Heart left ventricle (tissue), 16 donors: ENCODE results near the gene HNF1A. TPM values are rescaled to one million over a fixed set of nuclear protein-coding genes. Genes with fewer than 3 reads are reported as not detected.

Experiments
- ATAC-seq, 4 donors: fragments of 200-7000 bp; cut with Tn5 transposase; one replicate each; pipeline ENCODE4 v1.9.1; 2020 to 2022; ENCODE audit warnings: moderate library complexity in 4 of 4, mild to moderate bottlenecking in 3 of 4, moderate number of reproducible peaks in 1 of 4
- DNase-seq, 5 donors: peaks; one replicate each; pipeline ENCODE4 v3.0.0-alpha.2; 2020
- H3K27ac ChIP-seq, 12 donors: fragments of 200-600 bp; sonication (generic) in 4 of 12; one replicate each; pipeline versions ENCODE4 v1.5.0 to v1.8.0; 2016 to 2022; ENCODE audit warnings: mild to moderate bottlenecking in 2 of 12
- H3K27me3 ChIP-seq, 9 donors: fragments of 200-600 bp; sonication (generic) in 2 of 9; one replicate each; pipeline versions ENCODE4 v1.5.1 to v1.8.0; 2016 to 2022; ENCODE audit warnings: mild to moderate bottlenecking in 3 of 9
- H3K36me3 ChIP-seq, 9 donors: fragments of 200-600 bp; sonication (generic) in 2 of 9; one replicate each; pipeline versions ENCODE4 v1.5.0 to v1.8.0; 2018 to 2022; ENCODE audit warnings: mild to moderate bottlenecking in 2 of 9
- H3K4me1 ChIP-seq, 12 donors: fragments of 200-600 bp; sonication (generic) in 4 of 12; one replicate each; pipeline versions ENCODE4 v1.5.0 to v1.8.0; 2016 to 2022; ENCODE audit warnings: mild to moderate bottlenecking in 3 of 12
- H3K4me3 ChIP-seq, 12 donors: fragments of 200-600 bp; sonication (generic) in 4 of 12; one replicate each; pipeline versions ENCODE4 v1.5.0 to v1.8.0; 2017 to 2022; ENCODE audit warnings: mild to moderate bottlenecking in 9 of 12, moderate library complexity in 4 of 12
- H3K9me3 ChIP-seq, 12 donors: fragments of 200-600 bp; sonication (generic) in 4 of 12; one replicate each; pipeline versions ENCODE4 v1.5.0 to v1.8.0; 2016 to 2022; ENCODE audit warnings: mild to moderate bottlenecking in 1 of 12
- CTCF ChIP-seq, 12 donors: fragments of 200-600 bp; sonication (generic) in 4 of 12; IDR thresholded peaks; one replicate each; pipeline versions ENCODE4 v1.5.0 to v1.8.0; 2018 to 2022; ENCODE audit warnings: antibody characterized with exemption in 12 of 12, mild to moderate bottlenecking in 5 of 12
- POLR2A ChIP-seq, 2 donors: fragments of 450-650 bp; IDR thresholded peaks; one replicate each; pipeline ENCODE4 v1.6.1; 2017; ENCODE audit warnings: antibody characterized with exemption in 2 of 2, mild to moderate bottlenecking in 2 of 2, moderate library complexity in 2 of 2
- WGBS, 4 donors: extraction: QIAGEN DNeasy Blood & Tissue Kit in 2 of 4; methylation state at CpG; one replicate each; pipeline versions ENCODE4 v1.1.5 to v1.1.7; 2013 to 2018; 5-methylcytosine and 5-hydroxymethylcytosine counted together
- intact Hi-C, 10 donors: fragments of 100-400 bp; cut with DNase I; formaldehyde crosslinking; loops; one replicate each; pipeline versions ENCODE4 v1.11.1 to v1.14.2; 2022
- polyA plus RNA-seq, 2 donors: library from polyadenylated mRNA; stranded (reverse); fragments of 200-250 nt; gene quantifications; one replicate each; pipeline ENCODE4 v1.2.3, GENCODE V29; 2013
- total RNA-seq, 9 donors: library from RNA; depleted of rRNA in 2 of 9; stranded (reverse); fragments of >200 nt in 2 of 9; fragmentation: NEBNext Ultra II Directional in 3 of 9; extraction: Animal tissue kit (Norgen Biotek cat#: 25700) in 3 of 9; gene quantifications; one replicate each; pipeline versions ENCODE4 v1.1.0 to v1.2.4, GENCODE V29; 2016 to 2023
- donor health status: ischemic (EF 13 %, LVEDD 7.1; RV severe dilation, severe dysfunction).
- donor health status: healthy with polysubstance abuse.
- donor health status: DM: no; HTN: yes; CAD: no.
- donor health status: DM: no; HTN: no; CAD: no.
- donor health status: ischemic (EF 25% LVEDD 6.9; RV normal size, moderate dysfunction).
- donor health status: ischemic (EF 25% LVEDD 5.7; RV mildly dilated, moderate dysfunction).
- donor health status: healthy.
- donor health status: DM: yes; HTN: yes; CAD: no.
- donor health status: ischemic (EF 35%, LVEDD 5.7; RV mildly dilated, moderate dysfunction).
- donor health status: nonischemic (EF 11% LVEDD 7.7; RV severe dilation, severe dysfunction).
- donor health status: DM: yes; HTN: yes; CAD: no.
- donor health status: PGD.
- donor health status: ischemic (EF 29% LVEDD 5.4; RV normal size, mild dysfunction).
- donor health status: nonischemic (EF 23%, LVEDD 6.1; RV moderate dilation, normal function).

Gene HNF1A
- total and polyA plus RNA-seq, 11 donors: 0.03 TPM; not detected in 10

GRCh38 chr12:121008347-121009098, 30.2 kb downstream of the HNF1A start:
- no peaks in the 10 kb centered on the region for H3K9me3 ChIP-seq

GRCh38 chr12:121009741-121010140, 31.4 kb downstream of the HNF1A start:
- intact Hi-C loops: loop anchor here in 2 of 10 donors (10.0 kb wide), 2 partner anchors 85 to 425 kb away; partner anchors contain the start of gene POP5 (in 1 of the 2)
- no peak for DNase-seq

More at GRCh38 chr12:121008347-121009098, 30.2 kb downstream of the HNF1A start:
- 92 to 98% (median 96%) methylated on average over 8 of the region's 8 CpGs for WGBS, 4 donors
- no peaks in the 10 kb centered on the region for H3K4me1 ChIP-seq
- H3K36me3 ChIP-seq: peaks cover 0 to 91% (median 84%) of the 10 kb centered on the region in 9 donors
- H3K4me3 ChIP-seq: no peak overlapping the region
- H3K27me3 ChIP-seq: no peaks in the 10 kb centered on the region
- TF ChIP-seq CTCF (IDR thresholded peaks at IDR 0.05): no peak
- TF ChIP-seq POLR2A (IDR thresholded peaks at IDR 0.05): no peak
- ATAC-seq (no peak), DNase-seq (no peak)
- intact Hi-C loops: loop anchor here in 1 of 10 donors (10.0 kb wide), 1 partner anchor 86 kb away; no protein-coding TSS in a partner anchor
- no peak overlapping the region for H3K27ac ChIP-seq

GRCh38 chr12:121010860-121011259, 32.5 kb downstream of the HNF1A start:
- H3K9me3 ChIP-seq: no peaks in the 10 kb centered on the region
- DNase-seq: no peak
- intact Hi-C loops: loop anchor here in 1 of 10 donors (10.0 kb wide), 1 partner anchor 426 kb away; the partner anchor contains the start of gene POP5
- no peak overlapping the region for H3K4me3 ChIP-seq
- peaks cover 0 to 11% (median 8%) of the 10 kb centered on the region in 12 donors for H3K4me1 ChIP-seq
- no peaks in the 10 kb centered on the region for H3K27me3 ChIP-seq
- WGBS, 4 donors: 92 to 95% (median 94%) methylated on average over 8 of the region's 8 CpGs
- no peak overlapping the region for H3K27ac ChIP-seq
- no peak for ATAC-seq
- H3K36me3 ChIP-seq: peaks cover 0 to 68% (median 63%) of the 10 kb centered on the region in 9 donors
- TF ChIP-seq POLR2A (IDR thresholded peaks at IDR 0.05): no peak
- TF ChIP-seq CTCF (IDR thresholded peaks at IDR 0.05): no peak

More at GRCh38 chr12:121009741-121010140, 31.4 kb downstream of the HNF1A start:
- Histone ChIP-seq H3K4me1 (no peaks in the 10 kb centered on the region), H3K4me3 (no peak overlapping the region), H3K27me3 (no peaks in the 10 kb centered on the region), H3K9me3 (no peaks in the 10 kb centered on the region), H3K27ac (no peak overlapping the region), H3K36me3 (peaks cover 0 to 79% (median 71%) of the 10 kb centered on the region in 9 donors)
- ATAC-seq: peak in 3 of 4 donors; percentile 62 to 70 (median 64)
- peak in 10 of 12 donors; percentile 10 to 40 (median 26) for TF ChIP-seq CTCF (IDR thresholded peaks at IDR 0.05)
- no peak for TF ChIP-seq POLR2A (IDR thresholded peaks at IDR 0.05)
- WGBS, 4 donors: 60 to 68% (median 66%) methylated on average over 10 of the region's 10 CpGs

GRCh38 chr12:121011820-121012219, 33.5 kb downstream of the HNF1A start:
- H3K36me3 ChIP-seq: peaks cover 0 to 60% (median 54%) of the 10 kb centered on the region in 9 donors
- DNase-seq (no peak), ATAC-seq (no peak)
- WGBS, 4 donors: 85 to 88% (median 87%) methylated on average over 6 of the region's 6 CpGs
- no peaks in the 10 kb centered on the region for H3K27me3 ChIP-seq
- H3K4me3 ChIP-seq: no peak overlapping the region
- intact Hi-C loops: loop anchor here in 1 of 10 donors (10.0 kb wide), 1 partner anchor 427 kb away; the partner anchor contains the start of gene POP5
- H3K9me3 ChIP-seq: no peaks in the 10 kb centered on the region
- TF ChIP-seq POLR2A (IDR thresholded peaks at IDR 0.05): no peak
- TF ChIP-seq CTCF (IDR thresholded peaks at IDR 0.05): no peak
- peaks cover 0 to 11% (median 8%) of the 10 kb centered on the region in 12 donors for H3K4me1 ChIP-seq
- H3K27ac ChIP-seq: no peak overlapping the region
